A673 (cell line): ENCODE measurements around the gene CLDN5.

Source experiments
- EZH2 ChIP-seq: fragments of 200-600 bp; sonication (generic); IDR thresholded peaks from 2 replicates; pipeline ENCODE4 v1.6.1; 2017; ENCODE audit warnings: borderline replicate concordance, low read depth, mild to moderate bottlenecking, mixed read lengths, antibody characterized with exemption, low read length; ENCODE audit not compliant: poor library complexity, severe bottlenecking
- TF ChIP-seq, protein P1 (sequence below): fragments of 300-800, 200-600 bp; sonication (generic); conservative IDR thresholded peaks from 2 replicates; pipeline ENCODE4 v1.5.1; 2017; ENCODE audit warnings: low read depth, mild to moderate bottlenecking, antibody characterized with exemption, low read length, moderate library complexity, mixed read lengths

DNA sequence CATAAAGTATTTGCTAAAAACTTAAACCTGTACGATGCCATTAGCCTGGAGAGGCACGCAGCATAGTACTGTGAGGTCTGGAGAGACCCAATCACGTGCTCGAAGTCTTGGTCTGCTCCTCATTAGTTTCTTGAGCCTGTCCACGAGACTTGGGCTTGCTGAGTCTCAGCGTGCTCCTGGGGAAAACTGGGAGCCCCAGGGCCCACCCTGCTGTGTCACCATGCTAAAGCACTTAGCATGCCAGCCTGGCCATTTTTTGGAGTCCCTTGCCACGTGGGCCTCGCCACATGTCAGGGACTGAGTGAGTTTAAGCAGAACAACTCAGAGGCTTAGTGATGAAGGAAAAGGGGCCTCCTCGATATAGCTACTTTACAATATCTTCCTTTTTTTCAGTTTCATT, 41.9 kb downstream of the CLDN5 start:
- TF ChIP-seq, protein P1, sequence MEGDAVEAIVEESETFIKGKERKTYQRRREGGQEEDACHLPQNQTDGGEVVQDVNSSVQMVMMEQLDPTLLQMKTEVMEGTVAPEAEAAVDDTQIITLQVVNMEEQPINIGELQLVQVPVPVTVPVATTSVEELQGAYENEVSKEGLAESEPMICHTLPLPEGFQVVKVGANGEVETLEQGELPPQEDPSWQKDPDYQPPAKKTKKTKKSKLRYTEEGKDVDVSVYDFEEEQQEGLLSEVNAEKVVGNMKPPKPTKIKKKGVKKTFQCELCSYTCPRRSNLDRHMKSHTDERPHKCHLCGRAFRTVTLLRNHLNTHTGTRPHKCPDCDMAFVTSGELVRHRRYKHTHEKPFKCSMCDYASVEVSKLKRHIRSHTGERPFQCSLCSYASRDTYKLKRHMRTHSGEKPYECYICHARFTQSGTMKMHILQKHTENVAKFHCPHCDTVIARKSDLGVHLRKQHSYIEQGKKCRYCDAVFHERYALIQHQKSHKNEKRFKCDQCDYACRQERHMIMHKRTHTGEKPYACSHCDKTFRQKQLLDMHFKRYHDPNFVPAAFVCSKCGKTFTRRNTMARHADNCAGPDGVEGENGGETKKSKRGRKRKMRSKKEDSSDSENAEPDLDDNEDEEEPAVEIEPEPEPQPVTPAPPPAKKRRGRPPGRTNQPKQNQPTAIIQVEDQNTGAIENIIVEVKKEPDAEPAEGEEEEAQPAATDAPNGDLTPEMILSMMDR: no peak
- TF ChIP-seq EZH2: no peak
